ENCODE data around the gene RNU4-1.
A peak's percentile ranks its signal among the peaks of the same experiment; 100 is the strongest.

RNU4-1 gene

GRCh38 chr12:120266180-120266870 lies 26.7 kb downstream of the RNU4-1 start:
- POLR2A ChIA-PET = interaction anchor here (0.6 to 8.1 kb wide), 6 partner anchors 9 to 1959 kb away, joined by 3 to 134 read pairs (median 16); partner anchors contain the start of genes RNU4-2 and RPLP0
- H3K4me3 ChIP-seq (ENCODE audit: low read depth, low read length) = no peak overlapping the region

GRCh38 chr12:120265473-120266179 lies 27.4 kb downstream of the RNU4-1 start, which contains the start of gene PXN:
TSS of gene PXN (minus strand) at chr12:120265730. CDS start at chr12:120265629, 101 bp downstream.
- DNase-seq (ENCODE audit: low read depth, low spot score) = no peak
- H3K4me3 ChIP-seq (ENCODE audit: low read depth, low read length) = peak within 1 kb of the TSS; percentile 81
- TF ChIP-seq CTCF (IDR thresholded peaks at IDR 0.05; ENCODE audit: insufficient read depth, low read length, missing control alignments) = peak; percentile 88
- ChIA-PET CTCF (interaction anchor here (0.6 to 26.2 kb wide), 22 partner anchors 9 to 369 kb away, joined by 3 to 1066 read pairs (median 6); partner anchors contain the start of genes RNU4-1, RNU4-2, RPLP0 and SIRT4), POLR2A (interaction anchor here (0.6 to 8.1 kb wide), 9 partner anchors 8 to 1958 kb away, joined by 3 to 134 read pairs (median 4); partner anchors contain the start of genes RNU4-2 and RPLP0)

More at GRCh38 chr12:120266180-120266870, 26.7 kb downstream of the RNU4-1 start:
- no peak for DNase-seq (ENCODE audit: low read depth, low spot score)
- no peak for TF ChIP-seq CTCF (IDR thresholded peaks at IDR 0.05; ENCODE audit: insufficient read depth, low read length, missing control alignments)
- CTCF ChIA-PET = interaction anchor here (0.6 to 26.2 kb wide), 20 partner anchors 10 to 370 kb away, joined by 3 to 1066 read pairs (median 6); partner anchors contain the start of genes RNU4-1, RNU4-2, RPLP0 and SIRT4

GRCh38 chr12:120264904-120265472 lies 28.0 kb downstream of the RNU4-1 start:
- ChIA-PET POLR2A (interaction anchor here (1.0 to 8.1 kb wide), 9 partner anchors 8 to 69 kb away, joined by 3 to 134 read pairs (median 5); partner anchors contain the start of genes RNU4-2 and RPLP0), CTCF (interaction anchor here (0.8 to 26.2 kb wide), 16 partner anchors 10 to 65 kb away, joined by 3 to 1066 read pairs (median 8); partner anchors contain the start of genes RNU4-1, RNU4-2, RPLP0 and SIRT4)
- no peak for DNase-seq (ENCODE audit: low read depth, low spot score)
- TF ChIP-seq CTCF (IDR thresholded peaks at IDR 0.05; ENCODE audit: insufficient read depth, low read length, missing control alignments) = no peak
- H3K4me3 ChIP-seq (ENCODE audit: low read depth, low read length) = peak overlapping the region; percentile 81

GRCh38 chr12:120264086-120264903 lies 28.7 kb downstream of the RNU4-1 start:
- ChIA-PET POLR2A (interaction anchor here (0.5 to 8.1 kb wide), 7 partner anchors 21 to 63 kb away, joined by 3 to 134 read pairs (median 24); partner anchors contain the start of genes RNU4-1, RNU4-2 and RPLP0), CTCF (interaction anchor here (1.2 to 26.2 kb wide), 4 partner anchors 18 to 65 kb away, joined by 3 to 1066 read pairs (median 268); partner anchors contain the start of gene RPLP0)
- DNase-seq (ENCODE audit: low read depth, low spot score) = no peak
- peak overlapping the region; percentile 81 for H3K4me3 ChIP-seq (ENCODE audit: low read depth, low read length)
- no peak for TF ChIP-seq CTCF (IDR thresholded peaks at IDR 0.05; ENCODE audit: insufficient read depth, low read length, missing control alignments)

GRCh38 chr12:120263748-120264085 lies 29.3 kb downstream of the RNU4-1 start:
- peak overlapping the region; percentile 81 for H3K4me3 ChIP-seq (ENCODE audit: low read depth, low read length)
- no peak for TF ChIP-seq CTCF (IDR thresholded peaks at IDR 0.05; ENCODE audit: insufficient read depth, low read length, missing control alignments)
- ChIA-PET POLR2A (interaction anchor here (0.5 to 8.1 kb wide), 8 partner anchors 20 to 66 kb away, joined by 3 to 134 read pairs (median 6); partner anchors contain the start of genes RNU4-1, RNU4-2 and RPLP0), CTCF (interaction anchor here (0.9 to 26.2 kb wide), 4 partner anchors 17 to 64 kb away, joined by 3 to 1066 read pairs (median 268); partner anchors contain the start of genes RPLP0 and SIRT4)
- no peak for DNase-seq (ENCODE audit: low read depth, low spot score)

Data from AG04449 (cell line).